Measurements from ENCODE around the gene CIDEB. TPM values are rescaled to one million over a fixed set of nuclear protein-coding genes. Genes with fewer than 3 reads are reported as not detected.

Gene CIDEB
- total and polyA plus RNA-seq, 2 of the 13 experiments (the other 11 are each of a cell fraction or from before 2014, with no cell fraction given), result 35.8 to 110 TPM

DNA sequence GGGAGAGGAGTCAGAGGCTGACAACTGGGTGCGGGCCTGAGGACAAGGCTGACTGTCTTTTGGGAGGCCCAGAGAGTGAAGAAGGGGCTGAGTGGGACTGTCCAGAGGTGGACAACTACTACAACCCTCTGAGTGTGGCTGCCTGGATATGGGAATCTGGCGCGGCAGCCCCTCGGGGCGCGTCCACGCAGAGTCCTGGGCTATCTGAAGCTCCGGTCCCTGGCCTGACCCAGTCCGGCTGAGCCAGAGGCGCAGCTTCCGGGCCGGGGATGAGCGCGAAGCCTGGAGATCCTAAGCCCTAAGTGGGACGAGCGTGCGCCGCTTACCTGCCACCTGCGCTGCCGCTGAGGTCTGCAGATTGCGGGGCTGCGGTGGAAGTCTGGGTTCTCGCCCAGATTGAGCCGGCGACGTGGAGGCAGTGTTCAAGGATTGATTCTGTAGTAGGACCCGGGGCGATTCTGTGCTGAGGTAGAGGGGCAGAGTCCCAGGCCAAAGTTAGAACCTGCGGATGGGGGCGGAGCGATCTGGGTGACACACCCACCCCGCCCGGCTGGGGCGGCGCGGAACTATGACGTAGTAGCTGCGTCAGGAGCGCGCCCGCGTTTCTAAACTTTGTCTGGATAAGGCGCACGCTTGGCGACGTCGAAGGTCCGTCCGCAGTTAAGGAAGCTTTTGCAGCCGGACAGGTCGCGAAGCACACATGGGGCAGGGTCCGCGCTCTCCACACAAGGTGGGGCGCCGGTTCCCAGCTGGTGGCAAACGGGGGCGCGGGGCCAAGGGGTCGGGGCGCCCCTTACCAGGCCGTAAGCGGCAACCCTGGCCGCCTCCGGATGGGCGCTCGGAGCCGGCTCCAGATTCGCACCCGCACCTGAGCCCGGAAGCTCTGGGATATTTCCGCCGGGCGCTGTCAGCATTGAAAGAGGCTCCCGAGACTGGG, 8.3 kb downstream of the CIDEB start, which contains the start of the genes DHRS1 and NOP9 (continued):
- TF ChIP-seq, protein P1, sequence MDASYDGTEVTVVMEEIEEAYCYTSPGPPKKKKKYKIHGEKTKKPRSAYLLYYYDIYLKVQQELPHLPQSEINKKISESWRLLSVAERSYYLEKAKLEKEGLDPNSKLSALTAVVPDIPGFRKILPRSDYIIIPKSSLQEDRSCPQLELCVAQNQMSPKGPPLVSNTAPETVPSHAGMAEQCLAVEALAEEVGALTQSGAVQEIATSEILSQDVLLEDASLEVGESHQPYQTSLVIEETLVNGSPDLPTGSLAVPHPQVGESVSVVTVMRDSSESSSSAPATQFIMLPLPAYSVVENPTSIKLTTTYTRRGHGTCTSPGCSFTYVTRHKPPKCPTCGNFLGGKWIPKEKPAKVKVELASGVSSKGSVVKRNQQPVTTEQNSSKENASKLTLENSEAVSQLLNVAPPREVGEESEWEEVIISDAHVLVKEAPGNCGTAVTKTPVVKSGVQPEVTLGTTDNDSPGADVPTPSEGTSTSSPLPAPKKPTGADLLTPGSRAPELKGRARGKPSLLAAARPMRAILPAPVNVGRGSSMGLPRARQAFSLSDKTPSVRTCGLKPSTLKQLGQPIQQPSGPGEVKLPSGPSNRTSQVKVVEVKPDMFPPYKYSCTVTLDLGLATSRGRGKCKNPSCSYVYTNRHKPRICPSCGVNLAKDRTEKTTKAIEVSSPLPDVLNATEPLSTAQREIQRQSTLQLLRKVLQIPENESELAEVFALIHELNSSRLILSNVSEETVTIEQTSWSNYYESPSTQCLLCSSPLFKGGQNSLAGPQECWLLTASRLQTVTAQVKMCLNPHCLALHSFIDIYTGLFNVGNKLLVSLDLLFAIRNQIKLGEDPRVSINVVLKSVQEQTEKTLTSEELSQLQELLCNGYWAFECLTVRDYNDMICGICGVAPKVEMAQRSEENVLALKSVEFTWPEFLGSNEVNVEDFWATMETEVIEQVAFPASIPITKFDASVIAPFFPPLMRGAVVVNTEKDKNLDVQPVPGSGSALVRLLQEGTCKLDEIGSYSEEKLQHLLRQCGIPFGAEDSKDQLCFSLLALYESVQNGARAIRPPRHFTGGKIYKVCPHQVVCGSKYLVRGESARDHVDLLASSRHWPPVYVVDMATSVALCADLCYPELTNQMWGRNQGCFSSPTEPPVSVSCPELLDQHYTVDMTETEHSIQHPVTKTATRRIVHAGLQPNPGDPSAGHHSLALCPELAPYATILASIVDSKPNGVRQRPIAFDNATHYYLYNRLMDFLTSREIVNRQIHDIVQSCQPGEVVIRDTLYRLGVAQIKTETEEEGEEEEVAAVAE (CRISPR knock-in tag; IDR thresholded peaks at IDR 0.05; ENCODE audit: borderline replicate concordance), result peak; percentile 82; the same call in 1 of the 2 replicates
- TF ChIP-seq ZNF713 (CRISPR knock-in tag; IDR thresholded peaks at IDR 0.05) (no peak), ZNF775 (CRISPR knock-in tag; IDR thresholded peaks at IDR 0.05; ENCODE audit: borderline replicate concordance) (peak; percentile 89; the same call in 1 of the 2 replicates), ATF7 (IDR thresholded peaks at IDR 0.05) (peak; percentile 80), ATF7 (CRISPR knock-in tag; IDR thresholded peaks at IDR 0.05) (0 out of 2 replicates have a peak, but pooled peaks have one; percentile 30), ZNF780A (CRISPR knock-in tag; IDR thresholded peaks at IDR 0.05) (no peak), SNAI1 (CRISPR knock-in tag; IDR thresholded peaks at IDR 0.05; ENCODE audit: borderline replicate concordance) (peak; percentile 84; the same call in 1 of the 2 replicates), NFIB (CRISPR knock-in tag; IDR thresholded peaks at IDR 0.05; ENCODE audit: borderline replicate concordance) (no peak), GATA4 (IDR thresholded peaks at IDR 0.05; ENCODE audit: borderline replicate concordance, low read depth) (peak; percentile 79; the same call in 1 of the 2 replicates), EZH2 (conservative IDR thresholded peaks at IDR 0.05; ENCODE audit: low read depth, low read length) (no peak), ZNF878 (CRISPR knock-in tag; IDR thresholded peaks at IDR 0.05) (no peak), PHF5A (CRISPR knock-in tag; IDR thresholded peaks at IDR 0.05; ENCODE audit: low read depth, unreplicated experiment) (peak; percentile 92)
- TF ChIP-seq, protein P2, sequence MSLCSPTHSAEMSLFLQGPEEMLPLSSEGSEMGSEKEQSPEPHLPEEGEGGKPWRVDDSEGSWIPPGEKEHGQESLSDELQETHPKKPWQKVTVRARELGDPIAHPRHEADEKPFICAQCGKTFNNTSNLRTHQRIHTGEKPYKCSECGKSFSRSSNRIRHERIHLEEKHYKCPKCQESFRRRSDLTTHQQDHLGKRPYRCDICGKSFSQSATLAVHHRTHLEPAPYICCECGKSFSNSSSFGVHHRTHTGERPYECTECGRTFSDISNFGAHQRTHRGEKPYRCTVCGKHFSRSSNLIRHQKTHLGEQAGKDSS (CRISPR knock-in tag; IDR thresholded peaks at IDR 0.05; ENCODE audit: borderline replicate concordance, low read depth), result peak; percentile 96; the same call in 1 of the 2 replicates
- TF ChIP-seq, protein P3, sequence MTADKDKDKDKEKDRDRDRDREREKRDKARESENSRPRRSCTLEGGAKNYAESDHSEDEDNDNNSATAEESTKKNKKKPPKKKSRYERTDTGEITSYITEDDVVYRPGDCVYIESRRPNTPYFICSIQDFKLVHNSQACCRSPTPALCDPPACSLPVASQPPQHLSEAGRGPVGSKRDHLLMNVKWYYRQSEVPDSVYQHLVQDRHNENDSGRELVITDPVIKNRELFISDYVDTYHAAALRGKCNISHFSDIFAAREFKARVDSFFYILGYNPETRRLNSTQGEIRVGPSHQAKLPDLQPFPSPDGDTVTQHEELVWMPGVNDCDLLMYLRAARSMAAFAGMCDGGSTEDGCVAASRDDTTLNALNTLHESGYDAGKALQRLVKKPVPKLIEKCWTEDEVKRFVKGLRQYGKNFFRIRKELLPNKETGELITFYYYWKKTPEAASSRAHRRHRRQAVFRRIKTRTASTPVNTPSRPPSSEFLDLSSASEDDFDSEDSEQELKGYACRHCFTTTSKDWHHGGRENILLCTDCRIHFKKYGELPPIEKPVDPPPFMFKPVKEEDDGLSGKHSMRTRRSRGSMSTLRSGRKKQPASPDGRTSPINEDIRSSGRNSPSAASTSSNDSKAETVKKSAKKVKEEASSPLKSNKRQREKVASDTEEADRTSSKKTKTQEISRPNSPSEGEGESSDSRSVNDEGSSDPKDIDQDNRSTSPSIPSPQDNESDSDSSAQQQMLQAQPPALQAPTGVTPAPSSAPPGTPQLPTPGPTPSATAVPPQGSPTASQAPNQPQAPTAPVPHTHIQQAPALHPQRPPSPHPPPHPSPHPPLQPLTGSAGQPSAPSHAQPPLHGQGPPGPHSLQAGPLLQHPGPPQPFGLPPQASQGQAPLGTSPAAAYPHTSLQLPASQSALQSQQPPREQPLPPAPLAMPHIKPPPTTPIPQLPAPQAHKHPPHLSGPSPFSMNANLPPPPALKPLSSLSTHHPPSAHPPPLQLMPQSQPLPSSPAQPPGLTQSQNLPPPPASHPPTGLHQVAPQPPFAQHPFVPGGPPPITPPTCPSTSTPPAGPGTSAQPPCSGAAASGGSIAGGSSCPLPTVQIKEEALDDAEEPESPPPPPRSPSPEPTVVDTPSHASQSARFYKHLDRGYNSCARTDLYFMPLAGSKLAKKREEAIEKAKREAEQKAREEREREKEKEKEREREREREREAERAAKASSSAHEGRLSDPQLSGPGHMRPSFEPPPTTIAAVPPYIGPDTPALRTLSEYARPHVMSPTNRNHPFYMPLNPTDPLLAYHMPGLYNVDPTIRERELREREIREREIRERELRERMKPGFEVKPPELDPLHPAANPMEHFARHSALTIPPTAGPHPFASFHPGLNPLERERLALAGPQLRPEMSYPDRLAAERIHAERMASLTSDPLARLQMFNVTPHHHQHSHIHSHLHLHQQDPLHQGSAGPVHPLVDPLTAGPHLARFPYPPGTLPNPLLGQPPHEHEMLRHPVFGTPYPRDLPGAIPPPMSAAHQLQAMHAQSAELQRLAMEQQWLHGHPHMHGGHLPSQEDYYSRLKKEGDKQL (CRISPR knock-in tag; IDR thresholded peaks at IDR 0.05; ENCODE audit: low read depth), result peak; percentile 14; the same call in 1 of the 2 replicates
- TF ChIP-seq, protein P4, sequence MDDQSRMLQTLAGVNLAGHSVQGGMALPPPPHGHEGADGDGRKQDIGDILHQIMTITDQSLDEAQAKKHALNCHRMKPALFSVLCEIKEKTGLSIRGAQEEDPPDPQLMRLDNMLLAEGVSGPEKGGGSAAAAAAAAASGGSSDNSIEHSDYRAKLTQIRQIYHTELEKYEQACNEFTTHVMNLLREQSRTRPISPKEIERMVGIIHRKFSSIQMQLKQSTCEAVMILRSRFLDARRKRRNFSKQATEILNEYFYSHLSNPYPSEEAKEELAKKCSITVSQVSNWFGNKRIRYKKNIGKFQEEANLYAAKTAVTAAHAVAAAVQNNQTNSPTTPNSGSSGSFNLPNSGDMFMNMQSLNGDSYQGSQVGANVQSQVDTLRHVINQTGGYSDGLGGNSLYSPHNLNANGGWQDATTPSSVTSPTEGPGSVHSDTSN (CRISPR knock-in tag; IDR thresholded peaks at IDR 0.05; ENCODE audit: borderline replicate concordance), result peak; percentile 93; the same call in 1 of the 2 replicates

Measured in HepG2 (cell line).